Panc1 (cell line): ENCODE measurements around the gene ZNF692. TPM values are rescaled to one million over a fixed set of nuclear protein-coding genes. Genes with fewer than 3 reads are reported as not detected.
A peak's percentile ranks its signal among the peaks of the same experiment; 100 is the strongest.

Experiments used
- ATAC-seq: fragments of 200-7000 bp; cut with Tn5 transposase; 2 replicates; pipeline ENCODE4 v1.9.1; 2020; ENCODE audit warnings: mild to moderate bottlenecking, moderate library complexity
- BruUV-seq: library from RNA; stranded (reverse); fragments of 400-500 nt; replicated peaks from 2 replicates; lab custom pipeline; 2021; lab: Mats Ljungman, UMichigan
- CTCF ChIA-PET: fragments of 300-600 bp; sonication (Branson Sonifier 250); formaldehyde crosslinking; loops from one replicate; lab custom pipeline; 2022; ENCODE audit warnings: antibody characterized with exemption; lab: Charles Lee
- POLR2A ChIA-PET: fragments of 300-600 bp; sonication (Branson Sonifier 250); formaldehyde crosslinking; loops from one replicate; lab custom pipeline; 2022; ENCODE audit warnings: antibody characterized with exemption; lab: Charles Lee
- DNase-seq: peaks from one replicate; pipeline ENCODE4 v3.0.0-alpha.2; 2010; ENCODE audit warnings: low read depth, low spot score
- H3K27ac ChIP-seq: 2 replicates; pipeline ENCODE4 v1.5.1; 2011; ENCODE audit warnings: mild to moderate bottlenecking, low read length, inconsistent platforms
- H3K27me3 ChIP-seq: fragments of 200-500 bp; sonication (Bioruptor generic); 2 replicates; pipeline ENCODE4 v1.6.0; 2014; ENCODE audit warnings: low read length, inconsistent platforms; ENCODE audit not compliant: control insufficient read depth, insufficient read depth
- H3K36me3 ChIP-seq: fragments of 200-500 bp; sonication (Bioruptor generic); 2 replicates; pipeline ENCODE4 v1.5.1; 2014; ENCODE audit warnings: inconsistent platforms, mild to moderate bottlenecking, low read length, moderate library complexity; ENCODE audit not compliant: control insufficient read depth, insufficient read depth
- H3K4me1 ChIP-seq: 2 replicates; pipeline ENCODE4 v1.5.1; 2011; ENCODE audit warnings: inconsistent platforms, mild to moderate bottlenecking, low read length, moderate library complexity; ENCODE audit not compliant: control insufficient read depth, insufficient read depth
- H3K4me3 ChIP-seq, 2 experiments: 2 replicates each; pipeline ENCODE4 v1.5.1; 2011 to 2012; ENCODE audit warnings: low read depth in 2 of 2, low read length in 2 of 2, mild to moderate bottlenecking in 2 of 2, inconsistent platforms in 1 of 2, moderate library complexity in 1 of 2
- H3K9me3 ChIP-seq: fragments of 200-500 bp; sonication (Bioruptor generic); 2 replicates; pipeline ENCODE4 v1.5.1; 2014; ENCODE audit warnings: low read depth, mild to moderate bottlenecking, inconsistent platforms, low read length, moderate library complexity; ENCODE audit not compliant: control insufficient read depth, insufficient read depth
- CTCF ChIP-seq: fragments of 450-650 bp; IDR thresholded peaks from 2 replicates; pipeline ENCODE4 v1.5.1; 2017; ENCODE audit warnings: mild to moderate bottlenecking
- POLR2AphosphoS5 ChIP-seq: IDR thresholded peaks from 2 replicates; pipeline ENCODE4 v1.6.1; 2012; ENCODE audit warnings: mild to moderate bottlenecking, low read depth, low read length, moderate library complexity
- SIN3A ChIP-seq: IDR thresholded peaks from 2 replicates; pipeline ENCODE4 v1.6.1; 2012; ENCODE audit warnings: low read depth, mild to moderate bottlenecking, low read length, moderate library complexity, borderline replicate concordance; ENCODE audit not compliant: insufficient read depth
- TCF7L2 ChIP-seq: IDR thresholded peaks from 2 replicates; pipeline ENCODE4 v1.6.1; 2011; ENCODE audit warnings: mild to moderate bottlenecking, low read depth, low read length, inconsistent platforms
- in situ Hi-C: cut with HindIII; loops from 2 replicates; pipeline ENCODE4 v1.10.0; 2016; ENCODE audit warnings: low sequenced_read_pairs, low pct_unique_long_range_greater_than_20kb
- intact Hi-C: fragments of 100-400 bp; cut with micrococcal nuclease; formaldehyde crosslinking; loops from one replicate; pipeline ENCODE4 v1.10.0; 2022; ENCODE audit not compliant: unreplicated experiment
- total RNA-seq: library from RNA; stranded (reverse); gene quantifications from one replicate; pipeline ENCODE4 v1.2.1, GENCODE V29; 2021; ENCODE audit not compliant: unreplicated experiment
- TF ChIP-seq, protein P1 (sequence below), 2 experiments: IDR thresholded peaks; 2 replicates each; pipeline ENCODE4 v1.6.1; 2011 to 2012; ENCODE audit warnings: low read depth in 2 of 2, control low read depth in 1 of 2, low read length in 1 of 2, mild to moderate bottlenecking in 1 of 2, moderate library complexity in 1 of 2; ENCODE audit not compliant: insufficient read depth in 1 of 2

ZNF692 gene
- total RNA-seq, 1 experiment from 2014 or later, result 62.3 TPM

- ChIA-PET CTCF (no interaction called here), POLR2A (no interaction called here)
- ATAC-seq (no peak), DNase-seq (no peak)
- TSS peak; percentile 50 for BruUV-seq
- in situ Hi-C loops, result no loop called here
- Histone ChIP-seq H3K27ac (no peak overlapping the region), H3K9me3 (no peaks in the 10 kb centered on the region), H3K4me3 (no peak overlapping the region), H3K36me3 (0 out of 2 replicates have a peak, but pooled peaks cover 3% of the 10 kb centered on the region), H3K27me3 (no peaks in the 10 kb centered on the region), H3K4me1 (no peaks in the 10 kb centered on the region)
- TF ChIP-seq TCF7L2, result no peak
- TF ChIP-seq, protein P1, sequence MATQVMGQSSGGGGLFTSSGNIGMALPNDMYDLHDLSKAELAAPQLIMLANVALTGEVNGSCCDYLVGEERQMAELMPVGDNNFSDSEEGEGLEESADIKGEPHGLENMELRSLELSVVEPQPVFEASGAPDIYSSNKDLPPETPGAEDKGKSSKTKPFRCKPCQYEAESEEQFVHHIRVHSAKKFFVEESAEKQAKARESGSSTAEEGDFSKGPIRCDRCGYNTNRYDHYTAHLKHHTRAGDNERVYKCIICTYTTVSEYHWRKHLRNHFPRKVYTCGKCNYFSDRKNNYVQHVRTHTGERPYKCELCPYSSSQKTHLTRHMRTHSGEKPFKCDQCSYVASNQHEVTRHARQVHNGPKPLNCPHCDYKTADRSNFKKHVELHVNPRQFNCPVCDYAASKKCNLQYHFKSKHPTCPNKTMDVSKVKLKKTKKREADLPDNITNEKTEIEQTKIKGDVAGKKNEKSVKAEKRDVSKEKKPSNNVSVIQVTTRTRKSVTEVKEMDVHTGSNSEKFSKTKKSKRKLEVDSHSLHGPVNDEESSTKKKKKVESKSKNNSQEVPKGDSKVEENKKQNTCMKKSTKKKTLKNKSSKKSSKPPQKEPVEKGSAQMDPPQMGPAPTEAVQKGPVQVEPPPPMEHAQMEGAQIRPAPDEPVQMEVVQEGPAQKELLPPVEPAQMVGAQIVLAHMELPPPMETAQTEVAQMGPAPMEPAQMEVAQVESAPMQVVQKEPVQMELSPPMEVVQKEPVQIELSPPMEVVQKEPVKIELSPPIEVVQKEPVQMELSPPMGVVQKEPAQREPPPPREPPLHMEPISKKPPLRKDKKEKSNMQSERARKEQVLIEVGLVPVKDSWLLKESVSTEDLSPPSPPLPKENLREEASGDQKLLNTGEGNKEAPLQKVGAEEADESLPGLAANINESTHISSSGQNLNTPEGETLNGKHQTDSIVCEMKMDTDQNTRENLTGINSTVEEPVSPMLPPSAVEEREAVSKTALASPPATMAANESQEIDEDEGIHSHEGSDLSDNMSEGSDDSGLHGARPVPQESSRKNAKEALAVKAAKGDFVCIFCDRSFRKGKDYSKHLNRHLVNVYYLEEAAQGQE (IDR thresholded peaks at IDR 0.05; ENCODE audit: insufficient read depth in 1 of 2, low read depth in 2 of 2, low read length in 1 of 2), result no peak
- no peak for TF ChIP-seq CTCF
- TF ChIP-seq POLR2AphosphoS5, result no peak
- no peak for TF ChIP-seq SIN3A
- intact Hi-C loops, result no loop called here
Observed at GRCh38 chr1:248815407-248816034, 43.4 kb downstream of the ZNF692 start.

- BruUV-seq, result no TSS peak
- no peak for DNase-seq
- no peak overlapping the region for H3K27ac ChIP-seq
- no peaks in the 10 kb centered on the region for H3K27me3 ChIP-seq
- in situ Hi-C loops, result no loop called here
- 0 out of 2 replicates have a peak, but pooled peaks cover 3% of the 10 kb centered on the region for H3K36me3 ChIP-seq
- H3K4me1 ChIP-seq, result no peaks in the 10 kb centered on the region
- no peak overlapping the region for H3K4me3 ChIP-seq
- CTCF ChIA-PET, result no interaction called here
- no peak for TF ChIP-seq CTCF
- TF ChIP-seq, protein P1 (IDR thresholded peaks at IDR 0.05; ENCODE audit: insufficient read depth in 1 of 2, low read depth in 2 of 2, low read length in 1 of 2), result no peak
- no peaks in the 10 kb centered on the region for H3K9me3 ChIP-seq
- intact Hi-C loops, result no loop called here
- POLR2A ChIA-PET, result no interaction called here
- no peak for ATAC-seq
Observed at GRCh38 chr1:248814351-248814750, 44.5 kb downstream of the ZNF692 start.
